ENCODE data around the gene KCNT1.

Gene KCNT1

DNA sequence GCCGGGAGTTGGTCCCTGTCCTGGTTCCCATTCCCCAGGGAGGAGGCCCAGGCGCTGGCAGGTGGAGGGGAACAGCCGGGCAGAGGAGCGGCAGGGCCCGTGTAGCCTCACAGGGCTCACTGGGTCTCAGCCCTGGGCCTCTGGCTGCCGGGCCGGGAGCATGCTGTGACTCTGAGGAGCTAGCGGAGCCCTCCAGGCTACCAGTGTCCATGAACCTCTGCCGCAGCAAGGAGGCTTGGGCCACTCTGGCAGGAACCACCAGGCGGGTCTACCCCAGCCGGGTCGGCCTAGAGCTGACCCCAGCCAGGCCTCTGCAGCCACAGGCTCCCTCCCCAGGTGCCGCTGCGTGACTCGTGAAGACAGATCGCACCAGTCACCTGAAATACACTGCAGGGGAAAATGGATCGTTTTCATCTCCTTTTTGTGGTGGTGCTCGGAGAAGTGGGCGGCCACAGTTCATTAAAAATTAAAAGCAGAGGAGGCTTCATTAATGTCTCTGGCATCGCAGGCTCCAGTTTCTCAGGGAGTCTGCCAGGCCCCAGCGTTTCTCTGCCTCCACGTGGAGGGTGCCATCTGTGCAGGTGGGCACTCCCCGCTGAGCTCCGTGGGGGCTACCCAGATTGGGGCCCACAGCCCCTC is 43.8 kb downstream of the KCNT1 start:
- TF ChIP-seq, protein P1, sequence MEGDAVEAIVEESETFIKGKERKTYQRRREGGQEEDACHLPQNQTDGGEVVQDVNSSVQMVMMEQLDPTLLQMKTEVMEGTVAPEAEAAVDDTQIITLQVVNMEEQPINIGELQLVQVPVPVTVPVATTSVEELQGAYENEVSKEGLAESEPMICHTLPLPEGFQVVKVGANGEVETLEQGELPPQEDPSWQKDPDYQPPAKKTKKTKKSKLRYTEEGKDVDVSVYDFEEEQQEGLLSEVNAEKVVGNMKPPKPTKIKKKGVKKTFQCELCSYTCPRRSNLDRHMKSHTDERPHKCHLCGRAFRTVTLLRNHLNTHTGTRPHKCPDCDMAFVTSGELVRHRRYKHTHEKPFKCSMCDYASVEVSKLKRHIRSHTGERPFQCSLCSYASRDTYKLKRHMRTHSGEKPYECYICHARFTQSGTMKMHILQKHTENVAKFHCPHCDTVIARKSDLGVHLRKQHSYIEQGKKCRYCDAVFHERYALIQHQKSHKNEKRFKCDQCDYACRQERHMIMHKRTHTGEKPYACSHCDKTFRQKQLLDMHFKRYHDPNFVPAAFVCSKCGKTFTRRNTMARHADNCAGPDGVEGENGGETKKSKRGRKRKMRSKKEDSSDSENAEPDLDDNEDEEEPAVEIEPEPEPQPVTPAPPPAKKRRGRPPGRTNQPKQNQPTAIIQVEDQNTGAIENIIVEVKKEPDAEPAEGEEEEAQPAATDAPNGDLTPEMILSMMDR (IDR thresholded peaks at IDR 0.05; ENCODE audit: low read depth, low read length, missing control alignments): no peak
- H3K4me3 ChIP-seq (ENCODE audit: low read depth, low read length): no peak overlapping the region
- in situ Hi-C loops (cut with HindIII; ENCODE audit: low sequenced_read_pairs): no loop called here

DNA sequence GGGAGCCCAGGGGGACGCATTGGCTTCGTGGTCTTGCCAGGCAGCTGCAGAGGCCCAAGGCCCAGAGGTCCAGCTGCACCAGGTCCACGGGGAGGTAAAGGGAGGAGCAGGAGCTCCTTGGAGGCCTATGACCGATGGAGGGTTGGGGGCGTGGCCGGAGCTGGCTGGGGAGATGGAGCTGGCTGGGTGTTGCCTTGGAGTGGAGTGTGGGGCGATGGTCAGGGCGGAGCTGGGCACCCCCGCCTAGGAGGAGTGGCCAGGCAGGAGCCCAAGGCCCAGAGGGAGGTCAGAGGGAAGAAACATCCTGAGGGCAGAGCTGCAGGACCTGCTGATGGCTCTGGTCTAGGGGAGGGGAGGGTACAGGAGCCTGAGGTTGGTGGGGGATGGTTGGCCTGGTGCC is 44.6 kb downstream of the KCNT1 start:
- DNase-seq (ENCODE audit: low read depth): no peak
- TF ChIP-seq, protein P1 (IDR thresholded peaks at IDR 0.05; ENCODE audit: low read depth, low read length, missing control alignments): no peak
- no peak overlapping the region for H3K4me3 ChIP-seq (ENCODE audit: low read depth, low read length)
- in situ Hi-C loops (cut with HindIII; ENCODE audit: low sequenced_read_pairs): no loop called here

More for the DNA sequence above, 43.8 kb downstream of the KCNT1 start:
- no peak for DNase-seq (ENCODE audit: low read depth)

DNA sequence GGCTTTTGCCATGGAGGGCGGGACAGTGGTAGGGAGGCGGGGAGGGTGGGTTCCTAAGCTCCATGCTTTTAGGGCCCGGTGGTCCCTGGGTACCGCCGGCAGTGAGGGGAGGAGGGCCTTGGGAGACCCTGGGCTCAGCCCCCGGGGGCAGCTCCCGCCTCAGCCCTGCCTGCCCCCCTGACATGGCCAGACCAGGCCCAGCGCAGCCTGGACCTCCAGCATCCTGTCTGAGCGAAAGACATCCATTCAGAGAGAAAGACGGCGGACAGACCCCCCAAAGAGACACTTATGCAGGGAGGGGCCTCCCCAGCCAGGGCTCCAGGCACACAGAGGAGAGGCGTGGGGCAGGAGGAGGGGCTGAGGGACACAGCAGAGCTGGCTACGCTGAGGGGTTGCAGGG is 45.3 kb downstream of the KCNT1 start:
- TF ChIP-seq, protein P1 (IDR thresholded peaks at IDR 0.05; ENCODE audit: low read depth, low read length, missing control alignments): no peak
- DNase-seq (ENCODE audit: low read depth): no peak
- H3K4me3 ChIP-seq (ENCODE audit: low read depth, low read length): no peak overlapping the region
- in situ Hi-C loops (cut with HindIII; ENCODE audit: low sequenced_read_pairs): no loop called here

DNA sequence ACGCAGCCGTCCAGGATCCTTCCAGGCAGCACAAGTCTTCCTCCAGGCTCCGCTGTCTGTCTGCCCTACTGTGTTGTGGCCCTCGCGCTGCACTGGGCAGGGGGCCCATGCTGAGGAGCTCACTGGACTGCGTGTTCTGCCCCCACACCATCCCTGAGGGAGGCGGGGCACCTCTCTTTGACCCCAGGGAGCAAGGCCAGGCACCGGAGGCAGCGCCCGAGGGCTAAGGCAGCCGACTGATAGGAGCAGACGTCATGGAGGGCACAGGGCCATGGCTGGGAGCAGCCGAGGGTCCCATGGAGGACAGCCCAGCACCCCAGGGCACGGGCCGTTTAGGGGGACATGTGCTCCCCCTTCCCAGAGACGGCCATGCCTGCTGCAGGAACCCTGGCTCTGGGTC is 46.7 kb downstream of the KCNT1 start:
- no peak for DNase-seq (ENCODE audit: low read depth)
- TF ChIP-seq, protein P1 (IDR thresholded peaks at IDR 0.05; ENCODE audit: low read depth, low read length, missing control alignments): no peak
- in situ Hi-C loops (cut with HindIII; ENCODE audit: low sequenced_read_pairs): no loop called here
- H3K4me3 ChIP-seq (ENCODE audit: low read depth, low read length): no peak overlapping the region

DNA sequence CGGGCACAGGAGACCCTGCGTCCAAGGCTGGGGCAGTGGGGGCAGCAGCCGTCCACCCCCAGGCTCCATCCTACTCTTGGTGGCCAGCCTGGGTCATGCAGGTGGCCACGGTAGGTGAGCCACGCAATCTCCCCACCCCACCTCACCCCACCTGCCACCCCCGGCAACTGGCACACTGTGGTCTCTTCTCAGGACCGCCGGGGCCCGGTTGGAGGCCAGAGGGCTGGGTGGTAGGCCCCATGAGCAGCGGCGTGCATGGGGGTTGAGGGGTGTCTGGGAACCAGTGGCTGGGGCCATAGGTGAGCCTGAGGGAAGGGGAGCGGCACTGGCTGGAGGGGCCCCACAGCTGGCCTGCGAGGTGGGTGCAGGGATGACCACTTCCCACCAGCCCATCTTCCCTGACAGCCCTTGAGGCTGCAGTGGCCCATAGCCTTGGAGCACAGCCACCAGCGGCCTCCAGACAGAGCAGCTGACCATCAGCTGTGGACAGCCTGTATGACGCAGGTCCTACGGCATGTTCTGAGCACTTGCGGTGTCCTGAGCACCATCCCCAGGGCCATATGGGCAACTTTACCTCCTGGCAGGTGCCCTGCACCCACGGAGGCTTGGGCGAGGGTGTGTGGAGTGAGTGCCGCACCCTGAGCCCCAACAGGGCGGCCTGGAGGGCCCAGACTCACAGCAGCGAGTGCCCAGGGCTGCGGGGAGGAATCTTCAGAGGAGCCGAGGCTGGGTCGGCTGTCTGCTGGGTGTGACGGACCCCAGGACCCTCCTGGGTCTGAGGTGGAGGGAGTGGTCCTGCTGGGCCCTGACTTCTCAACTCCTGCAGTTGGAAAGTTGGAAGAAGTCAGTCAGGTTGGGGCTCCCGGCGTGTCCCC is 47.4 kb downstream of the KCNT1 start:
- DNase-seq (ENCODE audit: low read depth): no peak
- TF ChIP-seq, protein P1 (IDR thresholded peaks at IDR 0.05; ENCODE audit: low read depth, low read length, missing control alignments): no peak
- in situ Hi-C loops (cut with HindIII; ENCODE audit: low sequenced_read_pairs): no loop called here
- H3K4me3 ChIP-seq (ENCODE audit: low read depth, low read length): no peak overlapping the region

DNA sequence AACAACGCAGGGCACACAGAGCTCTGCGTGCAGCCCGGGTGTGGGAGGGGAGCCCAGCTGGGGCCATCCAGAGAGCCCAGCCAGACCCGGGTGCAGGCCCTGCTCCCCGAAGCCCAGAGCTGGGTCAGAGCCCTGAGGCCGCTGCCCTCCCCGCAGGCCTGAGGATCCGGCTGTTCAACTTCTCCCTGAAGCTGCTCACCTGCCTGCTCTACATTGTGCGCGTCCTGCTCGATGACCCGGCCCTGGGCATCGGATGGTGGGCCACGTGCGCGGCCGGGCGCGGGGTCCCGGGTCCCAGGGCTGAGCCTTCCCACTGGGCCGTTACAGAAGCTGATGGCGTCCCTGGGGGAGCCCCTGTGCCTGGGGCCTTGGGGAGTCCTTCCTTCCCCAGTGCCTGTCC is 48.8 kb downstream of the KCNT1 start:
- no peak overlapping the region for H3K4me3 ChIP-seq (ENCODE audit: low read depth, low read length)
- in situ Hi-C loops (cut with HindIII; ENCODE audit: low sequenced_read_pairs): no loop called here
- DNase-seq (ENCODE audit: low read depth): no peak
- TF ChIP-seq, protein P1 (IDR thresholded peaks at IDR 0.05; ENCODE audit: low read depth, low read length, missing control alignments): no peak

Data from astrocyte of the cerebellum (primary cell).